ENCODE results near the gene LOXL1.

LOXL1 gene

DNA sequence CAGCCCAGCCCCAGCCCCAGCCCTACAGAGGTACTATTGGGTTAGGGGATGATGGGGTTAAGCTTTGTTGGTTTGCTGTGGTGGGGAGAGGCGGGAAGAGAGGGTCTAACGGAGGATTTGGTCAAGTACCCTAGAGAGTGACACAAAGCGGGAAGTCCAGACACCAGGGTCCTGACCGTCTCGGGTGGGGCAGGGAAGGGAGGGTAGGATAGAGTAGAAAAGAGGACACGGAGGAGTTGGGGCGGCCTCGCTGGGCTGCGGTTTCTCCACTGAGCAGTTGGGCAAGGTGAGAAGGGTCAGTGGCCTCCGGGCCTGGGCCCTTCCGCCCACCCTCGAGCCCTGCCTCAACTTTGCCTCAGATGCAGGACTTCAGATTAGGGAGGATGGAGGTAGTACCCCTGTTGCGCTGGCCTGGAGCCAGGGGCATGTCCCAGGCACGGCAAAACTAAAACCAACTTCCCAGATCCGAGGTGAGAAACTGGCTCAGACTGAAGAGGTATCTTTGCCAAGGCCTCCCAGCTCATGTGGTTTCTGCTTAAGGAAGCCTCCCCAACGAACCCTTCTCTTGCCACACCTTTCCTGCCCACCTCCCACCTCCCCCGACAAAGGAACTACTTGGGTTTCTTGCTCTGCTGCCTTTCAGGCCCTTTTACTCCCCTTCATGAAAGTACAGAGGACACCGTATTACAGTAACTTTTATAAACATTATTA lies 68.8 kb downstream of the LOXL1 start:
- DNase-seq, result no peak

- DNase-seq, result no peak
Observed at GRCh38 chr15:73996267-73996666, 70.0 kb downstream of the LOXL1 start.

DNA sequence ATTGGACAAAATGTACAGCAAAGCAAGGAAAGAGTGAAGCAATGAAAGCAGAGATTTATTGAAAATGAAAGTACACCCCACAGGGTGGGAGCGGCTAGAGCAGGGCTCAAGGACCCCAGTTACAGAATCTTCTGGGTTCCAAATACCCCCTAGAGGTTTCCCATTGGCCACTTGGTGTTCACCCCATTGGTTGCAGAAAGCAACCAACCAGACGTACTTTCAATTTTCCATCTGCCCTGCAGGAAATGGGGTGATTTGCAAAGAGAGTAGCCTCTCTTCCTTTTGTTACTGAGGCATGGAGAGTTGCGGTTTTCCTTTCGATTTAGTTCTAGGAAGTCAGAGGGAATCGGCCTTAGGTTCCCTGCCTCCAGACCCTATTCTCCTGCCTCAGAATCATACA lies 70.7 kb downstream of the LOXL1 start:
- no peak for DNase-seq

- DNase-seq, result no peak
Observed at GRCh38 chr15:73997986-73998385, 71.7 kb downstream of the LOXL1 start.
